ENCODE data around the gene OXCT2.

OXCT2 gene

DNA sequence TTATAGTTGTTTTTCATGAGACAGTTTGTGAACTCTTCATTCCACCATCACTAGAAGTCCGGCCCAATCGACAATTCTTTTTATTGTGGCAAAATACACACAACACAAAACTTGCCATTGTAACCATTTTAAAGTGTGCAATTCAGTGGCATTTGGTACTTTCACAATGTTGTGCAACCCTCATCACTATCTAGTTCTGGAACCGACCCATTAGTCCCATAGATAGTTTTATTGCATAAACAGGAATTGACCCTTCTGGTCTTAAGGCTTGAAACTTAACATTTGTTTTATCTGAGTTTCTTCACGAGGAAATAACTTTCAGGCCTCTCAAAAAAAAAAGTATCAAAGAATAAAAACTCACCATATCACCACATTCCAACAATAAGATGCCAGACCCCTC is 41.3 kb downstream of the OXCT2 start:
- no peak overlapping the region for H3K4me3 ChIP-seq (replicated peaks; ENCODE audit: low read depth, low read length)
- no peak for TF ChIP-seq CTCF (IDR thresholded peaks at IDR 0.05; ENCODE audit: low read length, missing control alignments)
- no peak for DNase-seq (ENCODE audit: low read depth)

DNA sequence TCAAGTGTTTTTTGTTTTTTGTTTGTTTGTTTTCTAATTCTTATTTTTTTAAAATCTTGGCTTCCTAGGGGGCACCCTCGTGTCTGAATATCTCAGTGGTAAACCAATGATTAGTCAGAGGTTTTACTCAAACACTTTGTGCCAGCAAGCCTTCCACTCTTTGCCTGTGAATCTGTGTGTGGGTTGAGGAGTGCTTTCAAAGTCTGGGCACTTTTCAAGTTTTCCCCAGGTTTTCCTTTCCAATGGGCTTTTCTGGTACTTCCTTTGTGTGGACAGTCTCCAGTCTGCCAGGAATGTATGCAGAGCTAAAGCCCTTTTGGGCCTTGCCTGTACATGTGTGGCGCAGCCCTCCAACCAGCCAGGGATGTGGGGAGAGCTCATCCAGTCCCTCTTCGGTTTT is 42.1 kb downstream of the OXCT2 start:
- H3K4me3 ChIP-seq (replicated peaks; ENCODE audit: low read depth, low read length): no peak overlapping the region
- no peak for TF ChIP-seq CTCF (IDR thresholded peaks at IDR 0.05; ENCODE audit: low read length, missing control alignments)
- DNase-seq (ENCODE audit: low read depth): no peak

DNA sequence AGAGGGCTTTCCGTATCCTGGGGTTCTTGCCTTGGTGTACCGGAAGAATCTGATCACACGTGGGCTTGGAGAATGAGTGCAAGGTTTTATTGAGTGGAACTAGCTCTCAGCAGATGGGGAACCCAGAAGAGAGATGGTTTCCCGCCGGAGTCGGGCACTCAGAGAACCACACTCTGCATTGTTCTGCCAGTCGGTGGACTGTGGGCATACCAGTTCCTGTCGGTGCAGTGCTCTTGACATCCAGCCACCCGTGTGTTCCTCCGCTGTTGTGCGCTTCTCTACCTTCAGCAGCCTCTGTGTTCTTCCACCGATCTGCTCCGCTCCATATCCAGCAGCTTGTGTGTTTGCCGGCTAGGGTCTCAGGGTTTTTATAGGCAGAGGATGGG is 43.2 kb downstream of the OXCT2 start:
- no peak for TF ChIP-seq CTCF (IDR thresholded peaks at IDR 0.05; ENCODE audit: low read length, missing control alignments)
- H3K4me3 ChIP-seq (replicated peaks; ENCODE audit: low read depth, low read length): no peak overlapping the region
- DNase-seq (ENCODE audit: low read depth): no peak

GRCh38 chr1:39727221-39727931 is 43.8 kb downstream of the OXCT2 start:
- no peak for TF ChIP-seq CTCF (IDR thresholded peaks at IDR 0.05; ENCODE audit: low read length, missing control alignments)
- no peak overlapping the region for H3K4me3 ChIP-seq (replicated peaks; ENCODE audit: low read depth, low read length)
- no peak for DNase-seq (ENCODE audit: low read depth)

DNA sequence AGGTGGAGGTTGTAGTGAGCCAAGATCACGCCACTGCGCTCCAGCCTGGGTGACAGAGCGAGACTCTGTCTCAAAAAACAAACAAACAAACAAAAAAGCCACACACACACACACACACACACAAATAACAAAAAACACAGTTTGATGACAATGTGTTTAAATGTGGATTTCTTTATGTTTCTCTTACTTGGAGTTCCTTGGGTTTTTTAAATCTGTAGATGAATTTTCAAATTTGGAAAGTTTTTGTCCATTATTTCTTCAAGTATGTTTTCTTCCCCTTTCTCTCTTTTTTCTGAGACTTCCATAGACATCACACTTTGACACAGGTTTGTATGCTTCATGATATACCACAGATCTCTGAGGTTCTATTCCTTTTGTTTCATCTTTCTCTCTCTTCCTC is 44.5 kb downstream of the OXCT2 start:
- no peak for TF ChIP-seq CTCF (IDR thresholded peaks at IDR 0.05; ENCODE audit: low read length, missing control alignments)
- DNase-seq (ENCODE audit: low read depth): no peak
- H3K4me3 ChIP-seq (replicated peaks; ENCODE audit: low read depth, low read length): no peak overlapping the region

DNA sequence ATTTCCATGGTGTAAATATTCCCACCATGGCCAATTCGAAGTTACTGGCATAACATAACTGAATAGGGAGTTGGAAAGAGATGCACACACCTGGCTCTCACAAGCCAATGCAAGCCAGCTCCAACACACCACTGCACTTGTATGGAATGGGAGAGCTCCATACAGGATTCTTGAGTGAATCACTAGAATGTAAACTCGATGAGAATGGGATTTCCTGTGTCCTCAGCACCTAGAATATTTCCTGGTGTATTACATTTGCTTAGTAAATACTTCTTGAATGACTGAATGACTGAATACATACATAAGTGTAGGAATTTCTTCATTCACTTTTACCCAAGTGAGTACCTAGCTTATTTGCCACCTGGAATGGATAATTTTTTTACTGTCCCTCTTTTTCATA is 48.7 kb downstream of the OXCT2 start:
- no peak for TF ChIP-seq CTCF (IDR thresholded peaks at IDR 0.05; ENCODE audit: low read length, missing control alignments)

GRCh38 chr1:39721664-39722063 is 49.5 kb downstream of the OXCT2 start:
- H3K4me3 ChIP-seq (replicated peaks; ENCODE audit: low read depth, low read length): no peak overlapping the region
- no peak for TF ChIP-seq CTCF (IDR thresholded peaks at IDR 0.05; ENCODE audit: low read length, missing control alignments)
- DNase-seq (ENCODE audit: low read depth): no peak

More for the DNA sequence above, 48.7 kb downstream of the OXCT2 start:
- DNase-seq (ENCODE audit: low read depth): no peak
- H3K4me3 ChIP-seq (replicated peaks; ENCODE audit: low read depth, low read length): no peak overlapping the region
